Coronary artery (tissue), 2 donors: ENCODE data around the gene EDIL3.

Experiments
- DNase-seq: peaks from one replicate; pipeline ENCODE4 v3.0.0-alpha.2; 2017; ENCODE audit warnings: low spot score
- H3K27ac ChIP-seq, 2 donors: fragments of 200-600 bp; sonication (generic); one replicate each; pipeline ENCODE4 v1.5.1; 2016 to 2019
- H3K4me3 ChIP-seq: fragments of 200-600 bp; sonication (generic); 2 replicates; pipeline ENCODE4 v1.5.1; 2016; ENCODE audit warnings: mild to moderate bottlenecking, moderate library complexity
- CTCF ChIP-seq: fragments of 200-600 bp; sonication (generic); IDR thresholded peaks from one replicate; pipeline ENCODE4 v1.5.1; 2019; ENCODE audit warnings: antibody characterized with exemption

The EDIL3 gene

DNA sequence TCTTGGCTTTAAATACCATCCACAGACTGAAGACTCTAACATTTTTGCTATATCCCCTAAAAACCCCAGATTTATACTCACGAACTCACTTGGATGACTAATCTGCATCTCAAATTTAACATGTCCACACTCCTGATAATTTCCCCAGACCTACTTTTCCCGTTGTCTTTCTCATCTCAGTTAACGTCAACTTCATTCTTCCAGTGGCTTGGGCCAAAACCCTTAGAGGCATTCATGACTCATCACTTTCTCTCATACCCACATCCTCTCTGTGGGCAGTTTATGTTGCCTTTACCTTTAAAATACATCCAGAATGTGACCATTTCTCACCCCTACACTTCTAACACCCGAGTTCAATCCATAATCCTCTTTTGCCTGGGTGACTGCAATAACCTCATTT is 96.7 kb downstream of the EDIL3 start:
- DNase-seq, result no peak
- Histone ChIP-seq H3K4me3 (peak overlapping the region; percentile 7), H3K27ac (peak overlapping the region in 1 of 2 donors; percentile 16)
- no peak for TF ChIP-seq CTCF

- Histone ChIP-seq H3K27ac (peak overlapping the region in 1 of 2 donors; percentile 20), H3K4me3 (no peak overlapping the region)
- no peak for DNase-seq
- TF ChIP-seq CTCF, result no peak
Observed at GRCh38 chr5:84286662-84287061, 98.0 kb downstream of the EDIL3 start.

DNA sequence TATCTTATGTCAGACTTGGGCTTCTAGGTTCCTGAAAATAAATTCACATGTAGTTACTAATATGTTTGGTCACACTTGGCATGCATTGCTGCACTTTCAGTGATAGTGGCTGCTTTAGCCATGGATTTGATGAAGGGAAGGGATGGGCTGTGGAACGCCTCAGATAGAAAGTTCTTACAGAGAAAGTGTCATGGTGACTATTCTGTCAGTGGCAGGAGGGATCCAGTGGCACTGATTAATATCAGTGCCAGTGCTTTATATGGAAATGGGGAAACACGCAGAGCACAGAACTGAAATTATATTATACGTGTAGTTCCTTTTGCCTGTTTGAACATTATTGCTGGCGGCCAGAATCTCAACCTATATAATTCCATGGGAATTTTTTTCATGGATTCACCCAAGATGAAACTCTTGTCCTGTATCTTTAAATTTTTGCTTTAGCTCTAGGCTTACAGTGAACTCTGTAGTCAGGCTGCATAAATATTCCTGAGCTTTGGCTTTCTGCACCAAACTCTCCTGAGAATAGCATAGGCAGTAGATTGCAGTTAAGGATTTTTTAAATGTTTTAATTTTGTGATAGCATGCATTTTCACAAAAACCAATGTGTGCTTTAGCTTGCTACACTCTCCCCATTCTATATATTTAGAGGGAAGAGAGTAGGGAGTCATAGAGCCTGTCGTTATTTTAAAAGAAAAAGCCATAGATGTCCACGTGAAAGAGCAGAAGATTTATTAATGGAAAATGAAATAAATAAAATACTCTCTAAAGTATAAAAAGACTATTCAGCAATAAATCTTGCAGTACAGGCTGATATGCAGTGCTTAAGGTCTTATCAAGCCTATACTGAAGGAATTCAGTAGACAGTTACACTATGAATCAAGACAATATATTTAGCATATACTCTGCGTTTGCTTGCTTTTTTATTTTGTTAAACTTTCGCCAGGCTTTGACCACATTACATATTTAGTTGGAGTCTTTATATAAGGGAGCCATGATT is 98.7 kb downstream of the EDIL3 start:
- peak overlapping the region; percentile 15 for H3K4me3 ChIP-seq
- no peak overlapping the region for H3K27ac ChIP-seq
- no peak for TF ChIP-seq CTCF
- no peak for DNase-seq

GRCh38 chr5:84281383-84281782 is 103.3 kb downstream of the EDIL3 start:
- no peak overlapping the region for H3K27ac ChIP-seq
- no peak overlapping the region for H3K4me3 ChIP-seq
- no peak for TF ChIP-seq CTCF
- DNase-seq, result no peak

DNA sequence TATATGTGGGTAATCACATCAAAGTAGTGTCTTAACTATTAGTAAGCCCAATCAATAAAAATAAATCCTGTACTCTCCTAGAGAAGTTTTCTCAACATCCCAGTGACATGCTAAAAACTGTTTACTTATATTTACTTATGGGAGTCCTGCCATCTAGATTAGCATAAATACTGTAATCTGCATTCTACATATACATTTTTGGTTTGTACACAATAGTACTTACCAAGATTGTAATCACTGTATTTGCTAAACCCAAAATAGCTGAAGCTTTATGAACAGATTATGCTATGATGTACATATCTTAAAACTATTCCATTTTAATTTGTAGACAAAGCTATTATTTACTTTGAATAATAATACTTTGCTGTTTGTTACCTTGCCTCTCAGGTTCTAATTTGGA is 105.4 kb downstream of the EDIL3 start:
- DNase-seq, result no peak
- Histone ChIP-seq H3K4me3 (no peak overlapping the region), H3K27ac (no peak overlapping the region)
- no peak for TF ChIP-seq CTCF

DNA sequence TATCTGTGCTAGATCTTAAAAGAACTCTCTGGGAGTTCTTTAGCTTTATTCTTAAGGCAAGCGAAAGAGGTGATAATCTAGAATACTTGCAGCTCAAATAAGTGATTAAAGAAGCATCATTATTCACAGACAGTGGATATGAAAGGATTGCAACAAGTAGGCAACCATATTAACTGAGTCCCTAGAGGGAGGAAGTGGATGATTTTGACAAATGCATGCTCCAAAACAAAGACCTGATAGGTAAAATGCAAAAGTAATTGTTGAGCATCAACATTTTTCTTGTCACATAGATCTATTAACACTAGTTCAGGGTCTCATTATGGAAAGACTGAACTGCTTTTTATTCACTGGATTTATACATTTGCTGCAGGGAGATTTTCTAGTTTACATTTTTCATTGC is 109.1 kb downstream of the EDIL3 start:
- TF ChIP-seq CTCF, result no peak
- no peak overlapping the region for H3K4me3 ChIP-seq
- no peak overlapping the region for H3K27ac ChIP-seq
- no peak for DNase-seq
